ENCODE data around the gene PTGER1. TPM values are rescaled to one million over a fixed set of nuclear protein-coding genes. Genes with fewer than 3 reads are reported as not detected.

PTGER1 gene
- total RNA-seq, 1 donor from 2014 or later: 0.55 TPM

GRCh38 chr19:14502334-14503092 lies 27.4 kb upstream of the PTGER1 start:
- DNase-seq (ENCODE audit: low spot score): no peak

DNA sequence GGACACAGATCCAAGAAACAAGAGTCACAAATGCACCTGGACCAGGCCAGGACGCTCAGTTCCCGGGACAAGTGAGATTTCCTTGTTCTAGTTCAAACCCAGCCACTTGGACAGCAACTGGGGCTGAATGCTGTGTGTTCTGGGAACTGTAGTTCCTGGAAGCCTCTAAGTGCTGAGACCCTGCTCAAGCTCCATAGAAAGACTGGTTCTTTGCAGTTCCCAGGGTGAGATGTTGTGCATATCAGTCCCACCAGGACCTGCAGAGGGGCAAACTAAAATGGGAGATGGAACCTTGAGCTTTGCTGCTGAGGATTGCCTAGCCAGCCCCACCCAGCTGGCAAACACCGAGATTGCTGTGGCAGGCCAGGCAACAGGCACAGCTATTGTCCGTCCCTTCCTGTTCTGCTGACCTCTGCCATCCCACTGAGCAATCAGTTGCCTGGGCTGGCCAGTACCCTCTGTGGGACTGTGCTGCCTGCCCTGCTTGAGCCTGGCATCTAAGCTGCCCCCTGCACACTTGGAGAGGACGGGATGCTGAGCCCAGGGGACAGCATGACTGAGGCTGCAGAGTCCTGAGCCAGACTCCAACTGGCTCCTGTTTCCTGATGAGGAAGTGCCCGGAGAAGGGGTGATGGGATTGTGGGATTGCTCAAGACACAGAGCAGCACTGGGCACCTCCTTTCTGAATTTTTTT lies 22.2 kb upstream of the PTGER1 start:
- no peak for DNase-seq (ENCODE audit: low spot score)

GRCh38 chr19:14496834-14497227 lies 21.7 kb upstream of the PTGER1 start:
- no peak for DNase-seq (ENCODE audit: low spot score)

- peak; percentile 99 for DNase-seq (ENCODE audit: low spot score)
Observed at GRCh38 chr19:14496029-14496833, 21.1 kb upstream of the PTGER1 start, which contains the start of gene GIPC1. Gene GIPC1, minus strand, starts transcription at chr19:14496127. Its CDS starts 13,151 bp downstream, at chr19:14482976.

DNA sequence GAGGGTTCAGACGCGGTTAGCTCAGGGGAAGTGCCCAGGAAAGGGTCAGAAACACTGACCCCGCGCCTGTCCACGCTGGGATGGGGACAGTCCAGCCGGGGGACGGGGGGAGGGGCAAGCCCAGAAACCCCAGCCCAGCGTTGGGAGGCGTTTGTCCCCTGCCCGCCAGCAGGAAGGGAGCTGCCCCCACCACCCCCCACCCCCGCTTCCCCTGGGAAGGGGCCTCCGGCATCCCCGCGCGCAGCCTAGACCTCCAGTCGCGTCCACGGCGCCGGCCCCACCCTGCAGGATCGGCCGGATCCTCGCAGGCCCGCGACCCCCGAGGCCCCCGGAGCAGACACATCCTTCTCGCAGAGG lies 20.5 kb upstream of the PTGER1 start:
- DNase-seq (ENCODE audit: low spot score): no peak

GRCh38 chr19:14494910-14495671 lies 19.9 kb upstream of the PTGER1 start:
- DNase-seq (ENCODE audit: low spot score): no peak

GRCh38 chr19:14494411-14494810 lies 19.3 kb upstream of the PTGER1 start:
- DNase-seq (ENCODE audit: low spot score): no peak

DNA sequence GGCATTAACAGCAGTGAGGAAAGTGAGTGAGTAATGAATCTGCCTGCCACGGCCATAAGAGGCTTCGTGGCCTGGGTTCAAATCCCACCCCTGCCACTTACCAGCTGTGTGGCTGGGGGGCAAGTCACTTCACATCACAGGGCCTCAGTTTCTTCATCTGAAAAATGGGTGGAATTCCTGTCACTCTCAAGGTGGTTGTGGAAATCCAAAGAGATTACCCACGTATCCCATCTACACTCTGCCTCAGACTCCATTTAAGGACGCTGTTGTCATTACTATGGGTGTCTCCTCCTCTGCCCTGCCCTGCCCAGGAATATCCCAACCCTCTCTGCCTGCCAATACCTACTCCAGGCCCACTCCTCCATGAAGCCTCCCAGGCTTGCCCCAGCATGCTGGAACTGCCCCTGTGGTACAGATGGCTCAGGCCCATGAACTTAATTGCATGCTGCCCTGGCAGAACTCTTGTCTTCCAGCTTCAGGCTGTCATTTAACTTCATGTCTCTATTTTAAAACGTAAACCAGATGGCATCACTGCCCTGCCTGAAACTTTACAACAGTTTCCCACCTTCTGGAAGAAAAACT lies 17.7 kb upstream of the PTGER1 start:
- no peak for DNase-seq (ENCODE audit: low spot score)

DNA sequence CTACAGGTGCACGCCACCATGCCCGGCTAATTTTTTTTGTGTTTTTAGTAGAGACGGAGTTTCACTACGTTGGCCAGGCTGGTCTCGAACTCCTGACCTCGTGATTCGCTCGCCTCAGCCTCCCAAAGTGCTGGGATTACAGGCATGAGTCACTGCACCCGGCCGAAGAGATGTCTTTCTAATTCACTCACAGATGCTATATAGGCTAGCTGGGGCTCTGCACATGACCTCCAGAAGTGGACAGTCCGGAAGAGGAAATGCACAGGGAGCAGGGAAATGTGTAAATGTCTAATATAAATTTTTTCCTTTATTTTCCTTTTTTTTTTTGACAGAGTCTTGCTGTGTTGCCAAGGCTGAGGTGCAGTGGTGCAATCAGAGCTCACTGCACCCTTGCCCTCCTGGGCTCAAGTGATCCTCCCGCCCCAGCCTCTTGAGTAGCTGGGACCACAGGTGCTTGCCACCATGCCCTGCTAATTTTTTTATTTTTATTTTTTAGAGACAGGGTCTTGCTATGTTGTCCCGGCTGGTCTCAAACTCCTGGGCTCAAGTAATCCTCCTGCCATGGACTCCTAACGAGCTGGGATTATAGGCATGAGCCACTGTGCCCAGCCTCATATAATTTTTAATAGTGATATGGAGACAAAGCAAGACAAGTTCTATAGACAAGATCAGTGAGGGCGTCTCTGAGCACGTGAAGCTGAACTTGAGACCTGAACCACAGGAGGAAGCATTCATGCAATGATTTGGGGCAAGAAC lies 12.4 kb upstream of the PTGER1 start:
- DNase-seq (ENCODE audit: low spot score): no peak

DNA sequence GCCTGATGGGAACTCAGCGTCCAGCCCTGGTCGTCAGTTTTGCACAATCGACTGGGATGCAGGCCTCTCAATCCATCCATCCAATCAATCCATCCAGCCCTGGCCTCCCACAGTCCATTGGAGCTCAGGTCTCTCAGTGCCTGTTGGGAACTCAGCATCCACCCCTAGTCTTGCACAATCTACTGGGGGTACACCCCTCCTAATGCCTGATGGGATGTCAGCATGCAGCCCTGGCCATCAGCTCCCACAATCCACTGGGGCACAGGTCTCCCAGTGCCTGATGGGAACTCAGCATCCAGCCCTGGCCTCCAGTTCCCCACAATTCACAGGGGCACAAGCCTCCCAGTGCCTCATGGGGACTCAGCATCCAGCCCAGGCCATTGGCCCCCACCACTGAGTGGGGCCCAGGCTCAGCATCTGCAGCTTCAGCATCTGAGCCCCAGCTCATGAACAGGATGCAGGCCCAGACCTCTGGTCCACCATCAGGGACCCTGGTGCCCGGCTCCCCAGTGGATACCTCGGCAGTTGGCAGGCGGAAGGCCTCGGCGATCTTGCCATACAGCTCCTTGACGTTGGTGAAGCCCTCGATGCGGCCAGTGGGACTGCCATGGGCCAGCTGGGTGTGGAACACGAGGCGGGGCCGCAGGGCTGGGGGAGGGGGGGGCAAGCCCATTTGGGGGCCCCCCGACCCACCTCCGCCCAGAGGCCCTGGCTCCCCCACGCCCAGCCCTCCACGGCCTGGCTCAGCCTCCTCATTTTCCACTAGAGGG lies 7.2 kb upstream of the PTGER1 start:
- no peak for DNase-seq (ENCODE audit: low spot score)

DNA sequence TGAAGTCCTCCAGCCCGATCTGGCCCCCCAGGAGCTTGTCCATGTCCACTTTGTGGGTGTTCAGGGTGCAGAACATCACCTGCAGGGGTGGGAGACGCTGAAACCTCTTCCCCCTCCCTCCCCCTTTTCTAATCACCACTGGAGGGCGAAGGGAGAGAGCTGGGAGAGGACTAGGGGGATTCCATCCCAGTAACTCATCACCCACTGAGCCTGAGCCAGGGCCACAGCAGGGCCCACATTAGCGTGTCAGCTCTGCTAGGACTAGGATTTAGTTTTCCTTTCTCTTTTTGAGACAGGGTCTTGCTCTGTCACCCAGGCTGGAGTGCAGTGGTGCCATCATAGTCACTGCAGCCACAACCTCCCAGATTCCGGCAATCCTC lies 5.5 kb upstream of the PTGER1 start:
- no peak for DNase-seq (ENCODE audit: low spot score)

DNA sequence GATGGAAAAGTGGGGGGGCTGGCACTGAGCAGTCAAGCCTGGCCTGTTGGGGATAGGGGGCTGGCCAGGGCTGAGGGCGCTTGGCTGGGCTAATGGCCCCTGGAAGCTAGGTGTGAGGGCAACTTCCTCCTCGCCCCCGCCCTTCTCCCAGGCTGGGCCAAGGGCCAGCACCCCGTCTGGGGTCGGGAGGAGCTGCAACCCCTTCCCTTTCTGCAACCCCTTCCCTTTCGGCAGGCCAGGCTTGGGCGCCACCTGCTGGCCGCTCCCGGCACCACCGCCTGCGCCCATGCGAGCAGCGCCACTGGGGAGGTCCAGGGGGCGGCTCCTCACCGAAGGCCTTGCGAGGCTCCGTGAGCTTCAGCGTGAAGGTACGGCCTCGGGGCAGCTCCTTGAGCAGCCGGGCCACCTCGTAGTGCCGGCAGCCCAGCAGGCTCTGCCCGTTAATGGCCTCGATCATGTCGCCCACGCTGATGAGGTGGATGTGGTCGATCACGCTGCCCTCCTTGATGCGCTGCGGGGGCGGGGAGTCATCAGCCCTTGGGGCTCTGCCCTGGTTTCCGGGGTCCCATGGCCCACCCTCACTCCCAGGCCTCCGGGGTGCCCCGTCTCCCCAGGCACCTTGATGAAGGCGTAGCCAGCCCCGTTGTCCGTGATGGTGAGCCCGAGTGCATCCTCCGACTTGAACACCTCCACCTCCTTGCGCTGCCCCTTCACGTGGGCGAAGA lies 5.0 kb upstream of the PTGER1 start:
- DNase-seq (ENCODE audit: low spot score): peak; percentile 91

GRCh38 chr19:14479309-14479974 lies 4.3 kb upstream of the PTGER1 start:
- no peak for DNase-seq (ENCODE audit: low spot score)

DNA sequence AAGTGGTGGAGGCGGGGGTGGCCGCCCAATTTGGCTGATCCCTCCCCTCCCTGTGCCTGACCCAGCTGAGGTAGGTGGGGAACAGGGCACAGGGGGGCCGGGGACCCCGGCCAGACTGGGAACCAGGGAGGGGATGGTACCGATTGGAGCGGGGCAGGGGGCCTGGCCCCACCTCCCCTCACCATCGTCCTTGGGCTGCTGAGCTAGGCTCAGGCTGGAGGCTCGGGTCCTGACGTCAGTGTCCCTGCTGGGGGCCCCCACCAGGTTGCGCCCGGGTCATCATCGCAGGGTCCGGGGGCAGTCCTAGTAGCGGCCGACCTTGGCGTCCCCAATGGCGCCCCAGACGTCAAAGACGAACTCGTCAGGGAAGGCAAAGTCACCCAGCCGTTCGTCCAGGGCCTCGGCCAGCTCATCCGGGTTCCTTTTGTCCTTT lies 3.0 kb upstream of the PTGER1 start:
- DNase-seq (ENCODE audit: low spot score): no peak

GRCh38 chr19:14477418-14478112 lies 2.4 kb upstream of the PTGER1 start:
- DNase-seq (ENCODE audit: low spot score): no peak

DNA sequence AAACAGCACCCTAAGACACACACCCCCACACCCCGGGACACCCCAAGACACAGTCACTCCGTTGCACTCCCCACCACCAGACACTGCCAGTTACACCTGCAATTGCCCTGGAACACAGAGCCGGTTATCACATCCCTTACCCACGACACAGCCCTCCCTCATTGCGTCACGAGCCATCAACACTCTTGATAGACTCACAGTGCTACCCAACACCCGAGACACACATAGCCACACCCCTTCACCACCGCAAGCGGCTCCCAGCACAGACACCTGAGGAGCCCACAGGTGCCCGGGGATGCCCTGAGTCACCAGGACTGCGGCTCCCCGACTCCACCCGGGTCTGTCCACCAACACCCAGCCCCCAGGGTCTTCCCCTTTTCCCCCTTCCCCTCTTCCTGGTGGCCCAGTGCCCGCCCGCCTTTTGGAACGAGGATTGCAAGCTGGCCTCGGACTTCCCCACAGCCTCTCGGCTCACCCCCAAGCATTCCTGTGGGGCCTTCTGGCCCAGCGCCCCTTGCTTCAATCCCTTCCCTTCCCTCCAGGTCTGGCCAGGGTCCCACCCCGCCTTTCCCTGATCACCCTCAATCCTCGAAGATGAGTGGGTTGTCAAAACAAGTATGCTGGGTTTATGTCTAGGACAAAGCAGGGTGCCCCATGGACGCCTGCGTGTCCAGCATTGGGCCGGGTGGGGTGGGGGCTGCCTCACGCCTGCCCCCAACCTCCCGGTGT lies 1.7 kb upstream of the PTGER1 start:
- DNase-seq (ENCODE audit: low spot score): no peak

- no peak for DNase-seq (ENCODE audit: low spot score)
Observed at GRCh38 chr19:14476327-14476672, 1.1 kb upstream of the PTGER1 start.

Data from mesenteric fat pad (tissue), 1 donor.